B cell (primary cell): ENCODE data around the gene CARS2. TPM values are rescaled to one million over a fixed set of nuclear protein-coding genes. Genes with fewer than 3 reads are reported as not detected.
A peak's percentile ranks its signal among the peaks of the same experiment; 100 is the strongest.

Experiments used
- ATAC-seq: fragments of 200-7000 bp; cut with Tn5 transposase; one replicate; pipeline ENCODE4 v1.10.0; 2021; ENCODE audit warnings: low read depth, mild to moderate bottlenecking, moderate number of reproducible peaks, moderate library complexity
- CTCF ChIA-PET: fragments of 350-600 bp; sonication (Branson Sonifier 250); formaldehyde crosslinking; loops from one replicate; lab custom pipeline; 2021; ENCODE audit warnings: antibody characterized with exemption, inconsistent platforms; lab: Charles Lee
- POLR2A ChIA-PET: fragments of 350-600 bp; sonication (Branson Sonifier 250); formaldehyde crosslinking; loops from one replicate; lab custom pipeline; 2021; ENCODE audit warnings: antibody characterized with exemption; lab: Charles Lee
- DNase-seq: peaks from one replicate; pipeline ENCODE4 v3.0.0; 2013
- H2AFZ ChIP-seq: 2 replicates; pipeline ENCODE4 v1.6.1; 2012; ENCODE audit warnings: mild to moderate bottlenecking, low read depth, low read length; ENCODE audit not compliant: insufficient read depth, poor library complexity, severe bottlenecking
- H3K27ac ChIP-seq, 2 donors: 1 replicate in 1 of 2; 2 replicates in 1 of 2; pipeline ENCODE4 v1.5.1; 2012 to 2013; ENCODE audit warnings: low read length in 2 of 2, mild to moderate bottlenecking in 2 of 2, moderate library complexity in 1 of 2
- H3K27me3 ChIP-seq, 4 experiments: fragments of 200-600 bp in 1 of 4; sonication (generic) in 1 of 4; replicated peaks in 1 of 4; 1 replicate in 2 of 4; 2 replicates in 2 of 4; pipeline versions ENCODE4 v1.6.1 to v1.7.0; 2013 to 2016; ENCODE audit warnings: low read length in 3 of 4, mild to moderate bottlenecking in 2 of 4, mixed read lengths in 1 of 4, moderate library complexity in 1 of 4; ENCODE audit not compliant: insufficient read depth in 4 of 4, control insufficient read depth in 3 of 4; ENCODE audit errors: control extremely low read depth in 1 of 4
- H3K36me3 ChIP-seq, 2 experiments: replicated peaks in 1 of 2; 1 replicate in 1 of 2; 2 replicates in 1 of 2; pipeline versions ENCODE4 v1.6.1 to v1.7.1; 2013; ENCODE audit warnings: low read length in 1 of 2; ENCODE audit not compliant: insufficient read depth in 2 of 2, control insufficient read depth in 1 of 2; ENCODE audit errors: control extremely low read depth in 1 of 2, extremely low read depth in 1 of 2
- H3K4me1 ChIP-seq, 2 donors: fragments of 200-600 bp in 1 of 2; sonication (generic) in 1 of 2; 1 replicate in 1 of 2; 2 replicates in 1 of 2; pipeline versions ENCODE4 v1.5.1 to v1.6.1; 2013 to 2017; ENCODE audit warnings: low read length in 2 of 2; ENCODE audit not compliant: control insufficient read depth in 2 of 2, insufficient read depth in 2 of 2
- H3K4me2 ChIP-seq: replicated peaks from 2 replicates; pipeline ENCODE3; 2012; ENCODE audit warnings: mild to moderate bottlenecking, low read depth, low read length; ENCODE audit not compliant: poor library complexity, severe bottlenecking
- H3K4me3 ChIP-seq, 5 experiments: fragments of 200-600 bp in 1 of 5; sonication (generic) in 1 of 5; 1 replicate in 3 of 5; 2 replicates in 2 of 5; pipeline versions ENCODE4 v1.5.1 to v1.7.0; 2011 to 2016; ENCODE audit warnings: low read length in 4 of 5, mild to moderate bottlenecking in 4 of 5, low read depth in 2 of 5, control low read depth in 1 of 5, moderate library complexity in 1 of 5; ENCODE audit not compliant: insufficient read depth in 1 of 5; ENCODE audit errors: control extremely low read depth in 1 of 5, extremely low read depth in 1 of 5
- H3K79me2 ChIP-seq: fragments of 200-600 bp; sonication (generic); one replicate; pipeline ENCODE4 v1.6.0; 2016; ENCODE audit warnings: low read length; ENCODE audit not compliant: control insufficient read depth, insufficient read depth
- H3K9ac ChIP-seq: fragments of 200-600 bp; sonication (generic); 2 replicates; pipeline ENCODE4 v1.6.1; 2017; ENCODE audit warnings: mild to moderate bottlenecking, low read length, moderate library complexity
- H3K9me3 ChIP-seq, 3 donors: one replicate each; pipeline versions ENCODE4 v1.6.1 to v1.7.1; 2013; ENCODE audit warnings: low read length in 2 of 3; ENCODE audit not compliant: control insufficient read depth in 2 of 3, insufficient read depth in 1 of 3; ENCODE audit errors: control extremely low read depth in 1 of 3
- H4K20me1 ChIP-seq: 2 replicates; pipeline ENCODE4 v1.6.0; 2012; ENCODE audit warnings: mild to moderate bottlenecking, low read length; ENCODE audit not compliant: insufficient read depth, control insufficient read depth, poor library complexity, severe bottlenecking
- H3K27ac Mint-ChIP-seq: one replicate; pipeline ENCODE4 v1.8.0; 2021; ENCODE audit warnings: mixed read lengths
- H3K27me3 Mint-ChIP-seq: one replicate; pipeline ENCODE4 v1.8.0; 2021; ENCODE audit warnings: mixed read lengths
- H3K4me1 Mint-ChIP-seq: one replicate; pipeline ENCODE4 v1.8.0; 2021; ENCODE audit warnings: mixed read lengths
- H3K4me3 Mint-ChIP-seq: one replicate; pipeline ENCODE4 v1.8.0; 2021; ENCODE audit warnings: mixed read lengths
- H3K9me3 Mint-ChIP-seq: one replicate; pipeline ENCODE4 v1.8.0; 2022; ENCODE audit warnings: mixed read lengths; ENCODE audit not compliant: insufficient read depth
- EZH2 ChIP-seq: IDR thresholded peaks from 2 replicates; pipeline ENCODE4 v1.6.1; 2012; ENCODE audit warnings: borderline replicate concordance, low read depth, mild to moderate bottlenecking, moderate library complexity, low read length; ENCODE audit not compliant: insufficient read depth, poor library complexity, severe bottlenecking
- WGBS: methylation state at CpG from one replicate; pipeline ENCODE4 v1.1.5; 2013; ENCODE audit warnings: missing lambda C conversion rate; ENCODE audit not compliant: insufficient coverage; 5-methylcytosine and 5-hydroxymethylcytosine counted together
- intact Hi-C: fragments of 100-400 bp; cut with micrococcal nuclease; formaldehyde crosslinking; loops from one replicate; pipeline ENCODE4 v1.10.0; 2022
- polyA plus RNA-seq: library from polyadenylated mRNA; depleted of rRNA; stranded (reverse); fragments of >200 nt; gene quantifications from 2 replicates; pipeline ENCODE4 v1.2.3, GENCODE V29; 2012
- total RNA-seq, 2 donors: library from RNA; stranded (reverse); fragments of 120-200 nt in 1 of 2; gene quantifications; 1 replicate in 1 of 2; 2 replicates in 1 of 2; pipeline versions ENCODE4 v1.2.3 to v1.2.4, GENCODE V29; 2013 to 2022
- TF ChIP-seq, protein P1 (sequence below): fragments of 200-600 bp; IDR thresholded peaks from one replicate; pipeline ENCODE4 v1.8.0; 2022; ENCODE audit warnings: antibody characterized with exemption, mild to moderate bottlenecking

Gene CARS2
- total and polyA plus RNA-seq, 2 donors (not counting 1 experiment from before 2014, with no cell fraction given) = 154 to 188 TPM

DNA sequence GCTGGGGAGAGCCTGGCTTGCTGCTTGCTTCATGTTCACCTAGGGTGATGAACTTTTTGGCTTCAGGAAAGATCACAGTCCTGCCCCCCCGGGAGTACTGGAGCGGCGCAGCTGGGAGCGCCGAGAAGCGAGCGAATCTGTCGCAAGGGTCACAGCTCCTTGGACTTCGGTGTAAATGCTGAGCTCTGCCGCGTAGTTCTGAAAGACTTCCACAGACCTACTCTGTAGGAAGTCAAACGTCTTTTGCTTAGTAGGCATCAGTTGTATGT is 10.3 kb upstream of the CARS2 start:
- peaks cover 64% of the 10 kb centered on the region for H4K20me1 ChIP-seq
- H3K79me2 ChIP-seq = peaks cover 68% of the 10 kb centered on the region
- Mint-ChIP-seq H3K4me1 (peaks cover 34% of the 10 kb centered on the region), H3K4me3 (peak overlapping the region; percentile 96), H3K27ac (peak overlapping the region; percentile 96), H3K27me3 (no peaks in the 10 kb centered on the region), H3K9me3 (no peaks in the 10 kb centered on the region)
- H2AFZ ChIP-seq = peak overlapping the region; percentile 81
- no peaks in the 10 kb centered on the region for H3K27me3 ChIP-seq
- TF ChIP-seq, protein P1, sequence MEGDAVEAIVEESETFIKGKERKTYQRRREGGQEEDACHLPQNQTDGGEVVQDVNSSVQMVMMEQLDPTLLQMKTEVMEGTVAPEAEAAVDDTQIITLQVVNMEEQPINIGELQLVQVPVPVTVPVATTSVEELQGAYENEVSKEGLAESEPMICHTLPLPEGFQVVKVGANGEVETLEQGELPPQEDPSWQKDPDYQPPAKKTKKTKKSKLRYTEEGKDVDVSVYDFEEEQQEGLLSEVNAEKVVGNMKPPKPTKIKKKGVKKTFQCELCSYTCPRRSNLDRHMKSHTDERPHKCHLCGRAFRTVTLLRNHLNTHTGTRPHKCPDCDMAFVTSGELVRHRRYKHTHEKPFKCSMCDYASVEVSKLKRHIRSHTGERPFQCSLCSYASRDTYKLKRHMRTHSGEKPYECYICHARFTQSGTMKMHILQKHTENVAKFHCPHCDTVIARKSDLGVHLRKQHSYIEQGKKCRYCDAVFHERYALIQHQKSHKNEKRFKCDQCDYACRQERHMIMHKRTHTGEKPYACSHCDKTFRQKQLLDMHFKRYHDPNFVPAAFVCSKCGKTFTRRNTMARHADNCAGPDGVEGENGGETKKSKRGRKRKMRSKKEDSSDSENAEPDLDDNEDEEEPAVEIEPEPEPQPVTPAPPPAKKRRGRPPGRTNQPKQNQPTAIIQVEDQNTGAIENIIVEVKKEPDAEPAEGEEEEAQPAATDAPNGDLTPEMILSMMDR = no peak
- TF ChIP-seq EZH2 = no peak
- H3K9ac ChIP-seq = peak overlapping the region; percentile 87
- peak overlapping the region; percentile 95 for H3K4me2 ChIP-seq
- 0% methylated on average over 6 of the region's 12 CpGs for WGBS
- intact Hi-C loops = loop anchor here (5.0 to 10.0 kb wide), 2 partner anchors 259 to 931 kb away; partner anchors contain the start of gene IRS2
- ATAC-seq (no peak), DNase-seq (peak; percentile 49)
- peak overlapping the region; percentile 51 to 100 (median 95) for H3K4me3 ChIP-seq
- peaks cover 26 to 28% of the 10 kb centered on the region in 2 donors for H3K4me1 ChIP-seq
- CTCF ChIA-PET = interaction anchor here (0.8 to 4.1 kb wide), 6 partner anchors 12 to 102 kb away, joined by 3 to 11 read pairs (median 3); no protein-coding TSS in a partner anchor
- H3K9me3 ChIP-seq = peaks cover 0 to 10% (median 0%) of the 10 kb centered on the region in 3 donors
- peak overlapping the region; percentile 56 to 78 for H3K27ac ChIP-seq
- peaks cover 2 to 18% of the 10 kb centered on the region in 2 experiments for H3K36me3 ChIP-seq
- POLR2A ChIA-PET = interaction anchor here (3.5 kb wide), 1 partner anchor 40 kb away, joined by 51 read pairs; no protein-coding TSS in a partner anchor
